Renal pelvis (tissue), 4 donors: Measurements from ENCODE around the gene C1orf116. TPM values are rescaled to one million over a fixed set of nuclear protein-coding genes. Genes with fewer than 3 reads are reported as not detected.
A peak's percentile ranks its signal among the peaks of the same experiment; 100 is the strongest.

ENCODE experiments used
- DNase-seq: peaks from one replicate; pipeline ENCODE4 v3.0.0-alpha.2; 2013
- polyA plus RNA-seq, 3 donors: library from polyadenylated mRNA; unstranded; fragments of 120-200 nt; gene quantifications; one replicate each; pipeline ENCODE4 v1.2.1, GENCODE V29; 2013; ENCODE audit not compliant: insufficient read length in 3 of 3

C1orf116 gene
- polyA plus RNA-seq, 3 donors, result 22.0 to 27.0 (median 26.6) TPM

DNA sequence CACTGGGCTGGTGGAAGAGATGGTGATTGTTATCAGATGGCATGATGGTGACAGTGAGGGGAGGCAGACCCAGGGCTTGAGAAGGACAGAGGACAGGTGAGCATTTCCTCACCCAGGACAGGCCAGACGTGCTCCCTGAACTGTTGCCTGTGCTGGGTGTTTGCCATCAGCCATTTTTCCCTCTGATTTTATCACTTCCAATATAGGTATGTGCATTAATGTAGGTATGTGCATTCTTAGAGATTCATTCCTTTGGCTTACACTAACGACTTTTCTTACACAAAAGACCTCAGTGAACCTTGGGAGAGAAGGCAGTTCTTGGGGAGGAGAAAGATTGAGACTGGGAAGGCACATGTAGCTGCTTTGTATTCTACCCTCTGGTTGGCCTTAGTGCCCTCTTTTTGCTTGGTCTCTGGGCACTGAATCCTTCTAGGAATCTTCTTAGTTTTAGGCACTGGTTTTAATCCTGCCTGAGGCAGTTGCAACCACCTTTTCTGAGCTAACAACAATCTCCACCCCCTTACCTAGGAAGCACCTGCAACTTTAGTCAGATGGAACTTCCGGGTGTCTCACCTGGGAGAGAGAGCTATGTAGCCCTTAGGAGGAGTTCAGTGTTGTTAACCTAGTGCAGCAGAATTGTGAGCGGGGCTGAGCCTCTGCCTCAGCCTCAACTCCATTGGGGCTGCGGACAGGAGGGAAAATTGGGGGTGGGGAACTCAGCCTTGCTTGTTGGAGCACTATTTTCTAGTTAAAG, 30.9 kb downstream of the C1orf116 start:
- DNase-seq, result no peak

DNA sequence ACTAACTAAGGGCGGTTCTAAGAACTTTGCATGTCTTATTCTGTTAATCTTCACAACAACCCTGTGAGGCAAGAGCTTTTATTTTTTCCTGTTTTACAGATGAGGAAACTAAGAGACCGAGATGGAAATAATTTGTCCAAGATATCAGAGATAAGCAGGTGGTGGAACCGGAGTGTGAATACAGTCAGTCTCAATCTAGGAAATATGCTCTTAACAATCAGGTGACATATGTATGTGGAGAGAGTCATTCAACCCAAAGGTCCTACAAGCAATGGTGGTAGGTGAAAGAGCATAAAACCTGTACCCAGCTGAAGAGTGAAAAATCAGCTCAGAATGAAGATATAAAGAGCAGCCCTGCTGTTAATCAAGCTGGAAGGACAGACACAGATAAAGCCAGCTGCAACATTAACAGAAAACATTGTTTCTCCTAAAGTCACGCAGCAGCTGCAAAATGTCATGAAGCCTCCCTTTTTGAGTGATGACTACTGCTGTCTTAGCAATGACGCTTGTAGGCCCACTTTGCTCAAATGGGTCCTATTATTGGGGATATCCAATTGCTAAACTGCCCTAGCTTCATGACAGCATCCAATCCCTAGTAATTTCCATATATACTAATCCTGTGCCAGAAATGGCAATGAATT, 31.8 kb downstream of the C1orf116 start:
- DNase-seq, result no peak

- no peak for DNase-seq
These were observed 33.7 kb downstream of the C1orf116 start for GRCh38 chr1:206998816-206999215.

GRCh38 chr1:206992790-206993189, 39.8 kb downstream of the C1orf116 start:
- DNase-seq, result peak; percentile 47

GRCh38 chr1:206987873-206988272, 44.7 kb downstream of the C1orf116 start:
- DNase-seq, result no peak

GRCh38 chr1:206986885-206987284, 45.7 kb downstream of the C1orf116 start:
- no peak for DNase-seq

DNA sequence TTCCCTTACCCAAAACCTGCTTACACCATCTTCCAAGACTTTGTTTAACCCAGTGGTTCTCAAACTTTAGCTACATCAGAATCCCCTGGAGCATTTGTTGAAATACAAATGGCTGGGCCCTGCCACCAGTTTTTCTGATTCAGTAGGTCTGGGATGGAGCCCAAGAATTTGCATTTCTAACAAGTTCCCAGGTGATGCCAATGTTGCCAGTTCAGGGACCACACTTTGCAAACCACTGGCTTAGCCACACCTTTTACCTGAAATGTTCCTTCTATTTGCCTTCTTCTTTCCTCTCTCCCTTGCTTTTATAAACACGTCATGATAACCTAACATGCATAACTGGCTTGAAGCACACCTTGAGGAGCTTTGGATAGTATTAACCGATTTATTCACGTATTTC, 46.2 kb downstream of the C1orf116 start:
- no peak for DNase-seq

- no peak for DNase-seq
These were observed 47.3 kb downstream of the C1orf116 start for GRCh38 chr1:206985162-206985749.

DNA sequence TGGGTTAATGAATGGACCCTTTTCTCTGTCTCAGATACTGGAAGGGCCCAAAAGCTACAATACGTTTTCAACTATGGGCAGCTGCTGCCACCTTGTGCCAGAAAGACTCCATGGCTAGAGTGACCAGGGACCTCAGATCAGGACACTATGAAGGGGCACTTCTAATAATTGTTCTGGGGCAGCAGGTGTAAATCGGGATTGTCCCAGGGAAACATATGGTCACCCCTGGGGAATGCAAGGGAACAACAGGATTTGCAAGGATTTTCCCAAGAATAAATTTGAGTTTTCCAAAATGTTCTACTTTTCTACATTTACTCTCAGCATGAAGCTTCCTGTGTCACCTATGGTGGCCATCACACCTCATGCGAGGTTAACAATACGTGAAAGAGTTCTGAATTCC, 50.3 kb downstream of the C1orf116 start:
- DNase-seq, result peak; percentile 43

DNA sequence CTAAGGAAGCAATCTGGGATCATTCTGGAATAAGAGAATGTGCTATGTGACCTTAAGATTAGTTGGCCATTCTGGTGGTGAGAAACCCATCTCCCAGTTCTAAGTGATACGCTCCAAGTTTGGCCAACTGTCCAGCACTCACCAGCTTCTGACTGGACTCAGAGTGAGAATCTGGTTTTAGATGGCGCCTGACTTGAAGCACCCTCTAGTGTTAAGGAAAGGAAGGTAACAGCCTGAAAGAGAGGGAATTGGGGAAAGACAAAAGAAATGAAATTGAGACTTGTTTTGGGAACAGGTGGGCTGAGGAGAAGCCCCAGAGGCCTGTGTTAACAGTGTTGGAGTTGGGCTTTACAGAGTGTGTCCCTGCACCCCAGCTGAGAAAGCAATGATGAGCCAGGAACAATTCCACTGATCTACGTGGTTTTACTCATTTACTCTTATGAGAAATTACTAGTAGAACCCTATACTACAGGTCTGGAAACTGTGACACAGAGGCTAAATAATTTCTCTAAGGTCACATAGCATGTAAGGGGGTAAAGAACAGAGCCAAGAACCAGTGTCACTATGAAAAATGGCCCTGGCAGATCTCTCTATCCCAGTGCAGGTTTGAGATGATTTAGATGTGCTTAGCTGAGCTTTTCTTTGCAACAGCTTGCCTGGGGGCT, 53.0 kb downstream of the C1orf116 start:
- DNase-seq, result no peak

DNA sequence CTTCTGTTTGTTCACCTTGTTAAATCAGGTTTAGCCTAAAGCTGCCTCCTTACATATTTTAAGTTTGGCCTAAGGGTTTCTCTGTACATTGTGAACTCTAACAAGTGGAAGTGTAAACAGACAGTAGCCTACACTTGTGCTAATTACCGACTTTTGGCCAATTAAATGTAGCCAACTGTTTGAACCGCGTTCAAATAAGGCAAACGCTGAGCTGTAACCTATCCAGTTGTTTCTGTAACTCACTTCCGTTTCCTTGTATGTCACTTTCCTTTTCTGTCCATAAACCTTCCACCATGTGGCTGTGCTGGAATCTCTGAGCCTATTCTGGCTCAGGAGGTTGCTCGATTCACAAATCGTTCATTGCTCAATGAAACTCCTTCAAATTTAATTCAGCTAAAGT, 54.3 kb downstream of the C1orf116 start:
- no peak for DNase-seq

- no peak for DNase-seq
These were observed 57.2 kb downstream of the C1orf116 start for GRCh38 chr1:206975306-206975705.

DNA sequence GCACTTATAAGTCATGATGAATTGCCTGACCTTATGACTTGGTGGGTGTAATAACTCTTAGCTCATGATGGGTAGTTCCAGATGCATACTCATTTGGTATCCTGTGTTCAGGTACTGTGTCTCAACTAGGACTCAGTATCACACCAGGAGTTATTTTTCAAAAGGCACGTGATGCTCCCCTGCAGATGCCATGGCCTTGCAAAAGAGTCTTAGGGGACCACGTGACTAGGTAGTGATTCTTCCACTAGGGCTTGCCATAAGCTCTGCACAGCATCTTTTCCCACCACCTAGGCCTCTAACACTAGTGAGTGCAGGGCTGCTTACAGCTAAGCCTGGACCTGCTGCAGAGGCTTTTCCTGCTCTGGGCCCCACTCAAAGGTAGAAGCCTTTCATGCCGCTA, 58.4 kb downstream of the C1orf116 start:
- DNase-seq, result no peak

GRCh38 chr1:206972728-206973127, 59.8 kb downstream of the C1orf116 start:
- DNase-seq, result no peak

DNA sequence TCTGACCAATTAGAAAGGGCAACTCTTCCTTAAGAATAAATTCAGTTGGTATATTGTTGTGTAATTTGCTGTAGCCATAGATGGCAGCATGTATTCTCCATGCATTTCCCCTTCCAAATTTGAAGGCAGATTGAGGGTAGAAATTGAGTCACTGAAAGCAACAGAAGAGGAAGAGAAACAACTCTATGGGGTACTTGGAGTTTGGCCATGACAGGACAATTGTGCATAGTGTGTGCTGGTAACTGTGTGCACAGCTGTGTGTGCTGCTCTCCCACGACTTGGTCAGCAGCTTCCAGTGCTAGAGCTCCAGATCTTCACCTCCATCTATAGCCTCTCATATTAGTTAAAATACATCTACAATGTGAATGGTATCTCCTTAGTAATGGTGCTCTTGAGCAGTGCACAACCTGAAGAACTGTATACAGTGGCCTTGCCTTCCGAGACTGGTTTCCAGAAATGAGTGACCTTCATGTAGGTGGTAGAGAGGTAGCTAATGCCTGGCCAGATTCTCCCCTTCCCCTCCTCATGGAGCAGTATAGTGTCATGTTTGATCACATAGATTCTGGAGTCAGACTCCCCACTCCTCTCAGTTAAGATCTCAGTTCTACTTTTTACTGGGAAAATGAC, 61.4 kb downstream of the C1orf116 start:
- DNase-seq, result no peak

GRCh38 chr1:206970446-206970845, 62.1 kb downstream of the C1orf116 start, which contains the start of gene FCAMR:
Gene FCAMR, minus strand, starts transcription at chr1:206970460. Its CDS starts 335 bp downstream, at chr1:206970125.
- no peak for DNase-seq

DNA sequence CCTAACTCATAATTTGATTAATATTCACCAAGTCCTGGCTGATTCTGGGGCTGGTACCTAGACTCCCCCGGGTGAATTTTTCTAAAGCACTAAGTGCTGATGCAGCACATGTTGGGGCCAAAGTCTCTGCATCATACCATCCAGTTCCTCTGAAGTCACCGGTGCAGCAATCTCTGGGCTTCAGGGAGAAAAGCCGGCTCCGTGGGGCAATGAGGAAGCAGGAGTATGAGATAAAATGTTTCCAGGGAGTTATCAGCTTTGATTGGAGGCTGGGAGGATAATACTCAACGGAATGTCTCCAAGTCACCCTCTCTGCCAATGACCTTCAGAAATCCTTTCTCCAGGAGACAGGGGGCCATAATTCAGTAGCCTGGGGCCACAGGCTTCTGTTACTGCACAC, 63.5 kb downstream of the C1orf116 start:
- no peak for DNase-seq

Other genes with a start within 250 kb of the C1orf116 start
- gene IL20, start 167.1 kb downstream of the C1orf116 start, polyA plus RNA-seq, result not detected
- under 1 TPM; 0.30 to 0.36 (median 0.35) TPM for gene IL24, start 135.3 kb downstream of the C1orf116 start, polyA plus RNA-seq
- 1 to 10 TPM; 1.6 to 2.5 (median 2.2) TPM for gene FCMR, start 110.8 kb downstream of the C1orf116 start, polyA plus RNA-seq
- 1 to 10 TPM in 2 of 3 donors, under 1 TPM in 1; 0.87 to 1.8 (median 1.4) TPM for gene PIGR, start 86.3 kb downstream of the C1orf116 start, polyA plus RNA-seq
- gene FCAMR, start 62.3 kb downstream of the C1orf116 start, polyA plus RNA-seq, result 10 to 100 TPM in 1 of 3 donors, 1 to 10 TPM in 2; 6.8 to 10.5 (median 9.5) TPM
- 10 to 100 TPM; 12.6 to 14.7 (median 14.3) TPM for gene YOD1, start 18.5 kb upstream of the C1orf116 start, polyA plus RNA-seq
- gene PFKFB2, start 20.5 kb upstream of the C1orf116 start, polyA plus RNA-seq, result 10 to 100 TPM; 14.0 to 23.3 (median 20.6) TPM
- under 1 TPM; 0.20 to 0.74 (median 0.53) TPM for gene C4BPB, start 56.1 kb upstream of the C1orf116 start, polyA plus RNA-seq
- gene C4BPA, start 71.5 kb upstream of the C1orf116 start, polyA plus RNA-seq, result under 1 TPM; 0.56 to 0.69 (median 0.59) TPM